ENCODE measurements around the gene NEGR1. TPM values are rescaled to one million over a fixed set of nuclear protein-coding genes. Genes with fewer than 3 reads are reported as not detected.

The NEGR1 gene
- polyA plus RNA-seq, 1 donor from 2014 or later = 47.4 TPM

DNA sequence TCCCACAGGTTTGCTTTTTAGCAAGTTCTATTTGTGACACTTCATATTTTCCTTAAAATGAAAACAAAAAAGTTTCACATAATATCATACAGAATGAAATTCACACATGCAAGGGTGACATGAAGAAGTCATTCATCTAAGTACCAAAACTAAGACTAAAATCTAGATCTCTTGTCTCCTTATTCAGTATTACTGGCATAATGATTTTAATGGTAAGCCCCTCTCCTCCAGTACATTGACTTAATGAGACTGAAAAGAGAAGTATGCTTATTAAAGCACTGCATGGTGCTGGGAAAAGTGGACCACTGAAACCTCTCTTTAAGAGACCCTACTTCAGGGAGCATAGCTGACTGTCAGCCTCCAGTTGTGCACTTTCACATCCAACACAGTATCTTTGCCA, 99.5 kb downstream of the NEGR1 start:
- H3F3A ChIP-seq (ENCODE audit: insufficient read depth, low read length, poor library complexity, severe bottlenecking) = no peaks in the 10 kb centered on the region
- H2AFZ ChIP-seq (ENCODE audit: low read depth, low read length) = no peak overlapping the region
- no peaks in the 10 kb centered on the region for H3K9me2 ChIP-seq (ENCODE audit: insufficient read depth, low read length)
- no peaks in the 10 kb centered on the region for H3K36me3 ChIP-seq (ENCODE audit: insufficient read depth, low read length)
- peaks cover 3% of the 10 kb centered on the region for H3K9me3 ChIP-seq (ENCODE audit: low read length)
- no peak overlapping the region for H3K27ac ChIP-seq (ENCODE audit: low read length)
- no peak overlapping the region for H3K4me2 ChIP-seq (ENCODE audit: low read length)
- H3K79me2 ChIP-seq (replicated peaks; ENCODE audit: insufficient read depth, low read length) = no peaks in the 10 kb centered on the region
- no peak overlapping the region for H3K9ac ChIP-seq (ENCODE audit: low read length)
- H3K27me3 ChIP-seq (ENCODE audit: insufficient read depth, low read depth, low read length) = no peaks in the 10 kb centered on the region
- no peaks in the 10 kb centered on the region for H4K20me1 ChIP-seq (ENCODE audit: insufficient read depth)
- no peak overlapping the region for H3K4me3 ChIP-seq (ENCODE audit: low read length)
- TF ChIP-seq POLR2AphosphoS5 (IDR thresholded peaks at IDR 0.05) (no peak), SMC3 (conservative IDR thresholded peaks at IDR 0.05; ENCODE audit: poor library complexity) (no peak), RAD21 (conservative IDR thresholded peaks at IDR 0.05) (no peak), TAF1 (IDR thresholded peaks at IDR 0.05; ENCODE audit: low read depth) (no peak)
- TF ChIP-seq, protein P1, sequence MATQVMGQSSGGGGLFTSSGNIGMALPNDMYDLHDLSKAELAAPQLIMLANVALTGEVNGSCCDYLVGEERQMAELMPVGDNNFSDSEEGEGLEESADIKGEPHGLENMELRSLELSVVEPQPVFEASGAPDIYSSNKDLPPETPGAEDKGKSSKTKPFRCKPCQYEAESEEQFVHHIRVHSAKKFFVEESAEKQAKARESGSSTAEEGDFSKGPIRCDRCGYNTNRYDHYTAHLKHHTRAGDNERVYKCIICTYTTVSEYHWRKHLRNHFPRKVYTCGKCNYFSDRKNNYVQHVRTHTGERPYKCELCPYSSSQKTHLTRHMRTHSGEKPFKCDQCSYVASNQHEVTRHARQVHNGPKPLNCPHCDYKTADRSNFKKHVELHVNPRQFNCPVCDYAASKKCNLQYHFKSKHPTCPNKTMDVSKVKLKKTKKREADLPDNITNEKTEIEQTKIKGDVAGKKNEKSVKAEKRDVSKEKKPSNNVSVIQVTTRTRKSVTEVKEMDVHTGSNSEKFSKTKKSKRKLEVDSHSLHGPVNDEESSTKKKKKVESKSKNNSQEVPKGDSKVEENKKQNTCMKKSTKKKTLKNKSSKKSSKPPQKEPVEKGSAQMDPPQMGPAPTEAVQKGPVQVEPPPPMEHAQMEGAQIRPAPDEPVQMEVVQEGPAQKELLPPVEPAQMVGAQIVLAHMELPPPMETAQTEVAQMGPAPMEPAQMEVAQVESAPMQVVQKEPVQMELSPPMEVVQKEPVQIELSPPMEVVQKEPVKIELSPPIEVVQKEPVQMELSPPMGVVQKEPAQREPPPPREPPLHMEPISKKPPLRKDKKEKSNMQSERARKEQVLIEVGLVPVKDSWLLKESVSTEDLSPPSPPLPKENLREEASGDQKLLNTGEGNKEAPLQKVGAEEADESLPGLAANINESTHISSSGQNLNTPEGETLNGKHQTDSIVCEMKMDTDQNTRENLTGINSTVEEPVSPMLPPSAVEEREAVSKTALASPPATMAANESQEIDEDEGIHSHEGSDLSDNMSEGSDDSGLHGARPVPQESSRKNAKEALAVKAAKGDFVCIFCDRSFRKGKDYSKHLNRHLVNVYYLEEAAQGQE (IDR thresholded peaks at IDR 0.05; ENCODE audit: borderline replicate concordance) = no peak
- TF ChIP-seq, protein P2, sequence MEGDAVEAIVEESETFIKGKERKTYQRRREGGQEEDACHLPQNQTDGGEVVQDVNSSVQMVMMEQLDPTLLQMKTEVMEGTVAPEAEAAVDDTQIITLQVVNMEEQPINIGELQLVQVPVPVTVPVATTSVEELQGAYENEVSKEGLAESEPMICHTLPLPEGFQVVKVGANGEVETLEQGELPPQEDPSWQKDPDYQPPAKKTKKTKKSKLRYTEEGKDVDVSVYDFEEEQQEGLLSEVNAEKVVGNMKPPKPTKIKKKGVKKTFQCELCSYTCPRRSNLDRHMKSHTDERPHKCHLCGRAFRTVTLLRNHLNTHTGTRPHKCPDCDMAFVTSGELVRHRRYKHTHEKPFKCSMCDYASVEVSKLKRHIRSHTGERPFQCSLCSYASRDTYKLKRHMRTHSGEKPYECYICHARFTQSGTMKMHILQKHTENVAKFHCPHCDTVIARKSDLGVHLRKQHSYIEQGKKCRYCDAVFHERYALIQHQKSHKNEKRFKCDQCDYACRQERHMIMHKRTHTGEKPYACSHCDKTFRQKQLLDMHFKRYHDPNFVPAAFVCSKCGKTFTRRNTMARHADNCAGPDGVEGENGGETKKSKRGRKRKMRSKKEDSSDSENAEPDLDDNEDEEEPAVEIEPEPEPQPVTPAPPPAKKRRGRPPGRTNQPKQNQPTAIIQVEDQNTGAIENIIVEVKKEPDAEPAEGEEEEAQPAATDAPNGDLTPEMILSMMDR (IDR thresholded peaks at IDR 0.05; ENCODE audit: poor library complexity, severe bottlenecking) = no peak

DNA sequence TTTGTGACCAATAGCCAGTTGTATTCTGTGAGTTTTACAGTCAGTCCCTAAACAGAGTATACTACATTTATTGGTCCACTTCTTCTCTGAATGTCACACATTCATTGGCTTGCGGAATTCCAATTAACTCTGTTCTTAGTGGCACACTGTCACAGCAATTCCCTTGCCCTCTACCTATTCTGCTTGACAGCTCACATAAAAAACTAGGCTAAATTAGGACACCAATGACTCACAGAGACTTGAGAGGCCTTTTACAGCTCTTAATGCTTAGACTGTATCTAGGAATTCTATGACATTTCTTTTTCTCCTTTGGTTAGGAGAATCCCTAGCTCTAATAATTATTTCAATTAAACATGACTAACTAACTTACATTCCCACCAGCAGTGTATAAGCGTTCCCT, 104.1 kb downstream of the NEGR1 start:
- Histone ChIP-seq H3K9me2 (ENCODE audit: insufficient read depth, low read length) (no peaks in the 10 kb centered on the region), H3K4me3 (ENCODE audit: low read length) (no peak overlapping the region), H3K9me3 (ENCODE audit: low read length) (peaks cover 3% of the 10 kb centered on the region), H3K27me3 (ENCODE audit: insufficient read depth, low read depth, low read length) (no peaks in the 10 kb centered on the region), H2AFZ (ENCODE audit: low read depth, low read length) (no peak overlapping the region), H3K4me2 (ENCODE audit: low read length) (no peak overlapping the region), H3K36me3 (ENCODE audit: insufficient read depth, low read length) (no peaks in the 10 kb centered on the region), H3K9ac (ENCODE audit: low read length) (no peak overlapping the region), H3K79me2 (replicated peaks; ENCODE audit: insufficient read depth, low read length) (no peaks in the 10 kb centered on the region), H3K27ac (ENCODE audit: low read length) (no peak overlapping the region), H4K20me1 (ENCODE audit: insufficient read depth) (no peaks in the 10 kb centered on the region), H3F3A (ENCODE audit: insufficient read depth, low read length, poor library complexity, severe bottlenecking) (no peaks in the 10 kb centered on the region)
- TF ChIP-seq, protein P1 (IDR thresholded peaks at IDR 0.05; ENCODE audit: borderline replicate concordance) = peak; percentile 44
- no peak for TF ChIP-seq TAF1 (IDR thresholded peaks at IDR 0.05; ENCODE audit: low read depth)
- no peak for TF ChIP-seq SMC3 (conservative IDR thresholded peaks at IDR 0.05; ENCODE audit: poor library complexity)
- TF ChIP-seq MXI1 (conservative IDR thresholded peaks at IDR 0.05; ENCODE audit: poor library complexity, severe bottlenecking) = no peak
- no peak for TF ChIP-seq EZH2 (IDR thresholded peaks at IDR 0.05; ENCODE audit: borderline replicate concordance, insufficient read depth, low read length, poor library complexity, severe bottlenecking)
- no peak for TF ChIP-seq POLR2AphosphoS5 (IDR thresholded peaks at IDR 0.05)
- TF ChIP-seq RAD21 (conservative IDR thresholded peaks at IDR 0.05) = no peak
- peak; percentile 50 for TF ChIP-seq EP300 (conservative IDR thresholded peaks at IDR 0.05; ENCODE audit: poor library complexity, severe bottlenecking)
- TF ChIP-seq, protein P2 (IDR thresholded peaks at IDR 0.05; ENCODE audit: poor library complexity, severe bottlenecking) = no peak
